ENCODE results near the gene PTPN5.
A peak's percentile ranks its signal among the peaks of the same experiment; 100 is the strongest.
"Not testable (repeated sequence)": the region's sequence is repeated elsewhere in the genome, so short reads cannot be mapped to it uniquely, and the experiment has no call there.

Gene PTPN5

GRCh38 chr11:18706330-18707243, 85.0 kb downstream of the PTPN5 start:
- DNase-seq: peak; percentile 65 to 73

- DNase-seq: peak; percentile 20 to 22
These were observed 85.8 kb downstream of the PTPN5 start for GRCh38 chr11:18705651-18706281.

- no peak for DNase-seq
These were observed 86.9 kb downstream of the PTPN5 start for GRCh38 chr11:18704698-18705097.

- DNase-seq: no peak
These were observed 87.5 kb downstream of the PTPN5 start for GRCh38 chr11:18704045-18704645.

GRCh38 chr11:18703001-18703763, 88.4 kb downstream of the PTPN5 start:
- DNase-seq: no peak

GRCh38 chr11:18701614-18702216, 89.9 kb downstream of the PTPN5 start:
- no peak for DNase-seq

- DNase-seq: no peak
These were observed 90.7 kb downstream of the PTPN5 start for GRCh38 chr11:18700872-18701271.

GRCh38 chr11:18700375-18700774, 91.2 kb downstream of the PTPN5 start:
- DNase-seq: no peak

GRCh38 chr11:18699848-18700261, 91.7 kb downstream of the PTPN5 start:
- DNase-seq: no peak

- no peak for DNase-seq
These were observed 92.4 kb downstream of the PTPN5 start for GRCh38 chr11:18699269-18699596.

GRCh38 chr11:18698341-18699268, 93.0 kb downstream of the PTPN5 start, which contains the start of gene TMEM86A:
TMEM86A (plus strand) TSS chr11:18698779; CDS start chr11:18698887, 108 bp downstream.
- DNase-seq: peak; percentile 95 to 96

GRCh38 chr11:18697576-18697975, 94.0 kb downstream of the PTPN5 start:
- no peak for DNase-seq

GRCh38 chr11:18696638-18697225, 94.9 kb downstream of the PTPN5 start:
- DNase-seq: no peak

GRCh38 chr11:18692941-18693760, 98.4 kb downstream of the PTPN5 start:
- no peak for DNase-seq

- not testable (repeated sequence) for DNase-seq
These were observed 100.0 kb downstream of the PTPN5 start for GRCh38 chr11:18691467-18692140.

- no peak for DNase-seq
These were observed 107.3 kb downstream of the PTPN5 start for GRCh38 chr11:18684267-18684666.

GRCh38 chr11:18682466-18682865, 109.1 kb downstream of the PTPN5 start:
- DNase-seq: no peak

- DNase-seq: not testable (repeated sequence)
These were observed 109.6 kb downstream of the PTPN5 start for GRCh38 chr11:18681949-18682348.
